HepG2 (cell line): ENCODE measurements around the gene BIK. TPM values are rescaled to one million over a fixed set of nuclear protein-coding genes. Genes with fewer than 3 reads are reported as not detected.

Experiments
- ARID5B ChIP-seq: IDR thresholded peaks from 2 replicates; pipeline ENCODE4 v1.4.0; 2020; ENCODE audit warnings: mild to moderate bottlenecking, missing genetic modification reagents
- CEBPG ChIP-seq: IDR thresholded peaks from 2 replicates; pipeline ENCODE4 v1.6.1; 2016
- ERF ChIP-seq: IDR thresholded peaks from 2 replicates; pipeline ENCODE4 v1.6.1; 2018; ENCODE audit warnings: missing biosample characterization, missing genetic modification reagents
- FOXJ3 ChIP-seq: sonication (generic); formaldehyde crosslinking; IDR thresholded peaks from 2 replicates; pipeline ENCODE4 v1.4.0; 2020; ENCODE audit warnings: missing genetic modification reagents, mild to moderate bottlenecking, borderline replicate concordance
- HOXA3 ChIP-seq: sonication (generic); formaldehyde crosslinking; IDR thresholded peaks from 2 replicates; pipeline ENCODE4 v1.5.0; 2020; ENCODE audit warnings: missing genetic modification reagents
- KDM3A ChIP-seq: IDR thresholded peaks from 2 replicates; pipeline ENCODE4 v1.6.1; 2018; ENCODE audit warnings: low read depth, missing compliant biosample characterization
- MAX ChIP-seq: IDR thresholded peaks from 2 replicates; pipeline ENCODE4 v1.6.1; 2012; ENCODE audit warnings: inconsistent platforms
- NCOA2 ChIP-seq: sonication (generic); formaldehyde crosslinking; IDR thresholded peaks from 2 replicates; pipeline ENCODE4 v1.8.0; 2022; ENCODE audit warnings: inconsistent platforms
- PAX8 ChIP-seq: sonication (generic); formaldehyde crosslinking; IDR thresholded peaks from 2 replicates; pipeline ENCODE4 v1.8.0; 2022; ENCODE audit warnings: mild to moderate bottlenecking, missing genetic modification reagents, borderline replicate concordance
- TGIF2 ChIP-seq: IDR thresholded peaks from 2 replicates; pipeline ENCODE4 v1.6.1; 2016; ENCODE audit warnings: control low read depth, missing compliant biosample characterization
- ZFX ChIP-seq: sonication (generic); formaldehyde crosslinking; IDR thresholded peaks from 2 replicates; pipeline ENCODE4 v1.4.0; 2020; ENCODE audit warnings: mild to moderate bottlenecking, low read depth, missing genetic modification reagents, moderate library complexity
- ZNF121 ChIP-seq: sonication (generic); formaldehyde crosslinking; IDR thresholded peaks from 2 replicates; pipeline ENCODE4 v1.5.0; 2020; ENCODE audit warnings: mild to moderate bottlenecking, missing genetic modification reagents
- ZNF276 ChIP-seq: sonication (generic); formaldehyde crosslinking; IDR thresholded peaks from 2 replicates; pipeline ENCODE4 v1.4.0; 2020; ENCODE audit warnings: mild to moderate bottlenecking, low read depth, missing genetic modification reagents
- ZNF674 ChIP-seq: sonication (generic); formaldehyde crosslinking; IDR thresholded peaks from 2 replicates; pipeline ENCODE4 v1.5.0; 2020; ENCODE audit warnings: low read depth, mild to moderate bottlenecking, missing genetic modification reagents
- ZNF737 ChIP-seq: sonication (generic); formaldehyde crosslinking; IDR thresholded peaks from 2 replicates; pipeline ENCODE4 v1.5.0; 2020; ENCODE audit warnings: missing genetic modification reagents, mild to moderate bottlenecking, borderline replicate concordance
- ZNF775 ChIP-seq: sonication (generic); formaldehyde crosslinking; IDR thresholded peaks from 2 replicates; pipeline ENCODE4 v1.4.0; 2020; ENCODE audit warnings: missing genetic modification reagents, mild to moderate bottlenecking, moderate library complexity, borderline replicate concordance
- ZNF790 ChIP-seq: sonication (generic); formaldehyde crosslinking; IDR thresholded peaks from 2 replicates; pipeline ENCODE4 v1.8.0; 2022; ENCODE audit warnings: missing genetic modification reagents, mild to moderate bottlenecking, borderline replicate concordance
- polyA plus RNA-seq, 8 experiments: library from polyadenylated mRNA; depleted of rRNA in 3 of 8; stranded (reverse) in 7 of 8; unstranded in 1 of 8; fragments of >200 nt; fragmentation: Illumina TruSeq in 4 of 8; extraction: Trizol in 4 of 8; gene quantifications; 2 replicates each; pipeline versions ENCODE4 v1.2.1 to v1.2.3, GENCODE V29; 2011 to 2016; ENCODE audit warnings: low read depth in 4 of 8, missing spikeins in 1 of 8, mixed read lengths in 1 of 8; ENCODE audit not compliant: insufficient read depth in 1 of 8
- total RNA-seq, 5 experiments: library from RNA; depleted of rRNA; stranded (reverse); fragments of >200 nt; fragmentation: Illumina TruSeq; extraction: Trizol; gene quantifications; 2 replicates each; pipeline ENCODE4 v1.2.3, GENCODE V29; 2016; ENCODE audit warnings: low read depth in 1 of 5
- TF ChIP-seq, protein P1 (sequence below): sonication (generic); formaldehyde crosslinking; IDR thresholded peaks from 2 replicates; pipeline ENCODE4 v1.4.0; 2020; ENCODE audit warnings: low read depth, mild to moderate bottlenecking, missing genetic modification reagents
- TF ChIP-seq, protein P2 (sequence below): sonication (generic); formaldehyde crosslinking; IDR thresholded peaks from 2 replicates; pipeline ENCODE4; 2020; ENCODE audit warnings: missing genetic modification reagents, mild to moderate bottlenecking, borderline replicate concordance

BIK gene
- total and polyA plus RNA-seq, 2 of the 13 experiments (the other 11 are each of a cell fraction or from before 2014, with no cell fraction given): 0.54 to 0.80 TPM

DNA sequence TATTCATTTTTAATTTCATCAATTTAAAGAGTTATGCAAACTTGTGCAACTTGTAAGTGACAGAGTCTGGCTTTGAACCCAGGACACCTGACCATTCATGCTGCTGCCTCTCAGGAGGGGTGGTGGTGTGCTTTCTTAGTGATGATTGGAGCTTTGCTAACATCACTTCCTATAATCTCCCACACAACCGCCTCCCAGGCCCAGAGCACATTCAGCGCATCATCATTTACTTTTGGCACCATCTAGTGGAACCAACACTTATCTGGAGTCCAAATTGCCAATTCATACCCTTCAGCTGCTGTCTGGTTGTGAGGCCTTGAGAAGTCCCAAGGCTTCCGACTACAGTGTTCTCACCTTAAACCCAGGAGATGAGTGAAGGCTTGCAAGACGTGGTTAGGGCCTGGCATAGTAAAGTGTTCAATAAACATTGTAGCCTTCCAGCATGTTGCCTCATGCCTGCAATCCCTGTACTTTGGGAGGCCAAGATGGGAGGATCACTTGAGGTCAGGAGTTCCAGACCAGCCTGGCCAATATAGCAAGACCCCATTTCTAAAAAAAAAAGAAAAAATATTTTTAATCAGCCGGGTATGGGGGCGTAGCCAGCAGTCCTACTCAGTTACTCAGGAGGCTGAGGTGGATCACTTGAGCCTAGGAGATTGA lies 20.3 kb upstream of the BIK start (continued):
- TF ChIP-seq ZNF276 (no peak), ZFX (CRISPR knock-in tag) (0 out of 2 replicates have a peak, but pooled peaks have one; percentile 26), MAX (0 out of 2 replicates have a peak, but pooled peaks have one; percentile 26), ZNF775 (CRISPR knock-in tag) (no peak), TGIF2 (CRISPR knock-in tag) (peak; percentile 38; the same call in 1 of the 2 replicates), ZNF674 (CRISPR knock-in tag) (no peak), PAX8 (CRISPR knock-in tag) (no peak), ZNF790 (CRISPR knock-in tag) (no peak), KDM3A (0 out of 2 replicates have a peak, but pooled peaks have one; percentile 43), ERF (CRISPR knock-in tag) (peak; percentile 55; the same call in 1 of the 2 replicates), FOXJ3 (CRISPR knock-in tag) (no peak), ZNF121 (peak; percentile 96), ZNF737 (CRISPR knock-in tag) (no peak), ARID5B (CRISPR knock-in tag) (peak; percentile 37; the same call in 1 of the 2 replicates), CEBPG (peak; percentile 19; the same call in 1 of the 2 replicates), HOXA3 (CRISPR knock-in tag) (peak; percentile 11; the same call in 1 of the 2 replicates), NCOA2 (CRISPR knock-in tag) (0 out of 2 replicates have a peak, but pooled peaks have one; percentile 13)
- TF ChIP-seq, protein P1, sequence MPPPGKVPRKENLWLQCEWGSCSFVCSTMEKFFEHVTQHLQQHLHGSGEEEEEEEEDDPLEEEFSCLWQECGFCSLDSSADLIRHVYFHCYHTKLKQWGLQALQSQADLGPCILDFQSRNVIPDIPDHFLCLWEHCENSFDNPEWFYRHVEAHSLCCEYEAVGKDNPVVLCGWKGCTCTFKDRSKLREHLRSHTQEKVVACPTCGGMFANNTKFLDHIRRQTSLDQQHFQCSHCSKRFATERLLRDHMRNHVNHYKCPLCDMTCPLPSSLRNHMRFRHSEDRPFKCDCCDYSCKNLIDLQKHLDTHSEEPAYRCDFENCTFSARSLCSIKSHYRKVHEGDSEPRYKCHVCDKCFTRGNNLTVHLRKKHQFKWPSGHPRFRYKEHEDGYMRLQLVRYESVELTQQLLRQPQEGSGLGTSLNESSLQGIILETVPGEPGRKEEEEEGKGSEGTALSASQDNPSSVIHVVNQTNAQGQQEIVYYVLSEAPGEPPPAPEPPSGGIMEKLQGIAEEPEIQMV (CRISPR knock-in tag): no peak
- TF ChIP-seq, protein P2, sequence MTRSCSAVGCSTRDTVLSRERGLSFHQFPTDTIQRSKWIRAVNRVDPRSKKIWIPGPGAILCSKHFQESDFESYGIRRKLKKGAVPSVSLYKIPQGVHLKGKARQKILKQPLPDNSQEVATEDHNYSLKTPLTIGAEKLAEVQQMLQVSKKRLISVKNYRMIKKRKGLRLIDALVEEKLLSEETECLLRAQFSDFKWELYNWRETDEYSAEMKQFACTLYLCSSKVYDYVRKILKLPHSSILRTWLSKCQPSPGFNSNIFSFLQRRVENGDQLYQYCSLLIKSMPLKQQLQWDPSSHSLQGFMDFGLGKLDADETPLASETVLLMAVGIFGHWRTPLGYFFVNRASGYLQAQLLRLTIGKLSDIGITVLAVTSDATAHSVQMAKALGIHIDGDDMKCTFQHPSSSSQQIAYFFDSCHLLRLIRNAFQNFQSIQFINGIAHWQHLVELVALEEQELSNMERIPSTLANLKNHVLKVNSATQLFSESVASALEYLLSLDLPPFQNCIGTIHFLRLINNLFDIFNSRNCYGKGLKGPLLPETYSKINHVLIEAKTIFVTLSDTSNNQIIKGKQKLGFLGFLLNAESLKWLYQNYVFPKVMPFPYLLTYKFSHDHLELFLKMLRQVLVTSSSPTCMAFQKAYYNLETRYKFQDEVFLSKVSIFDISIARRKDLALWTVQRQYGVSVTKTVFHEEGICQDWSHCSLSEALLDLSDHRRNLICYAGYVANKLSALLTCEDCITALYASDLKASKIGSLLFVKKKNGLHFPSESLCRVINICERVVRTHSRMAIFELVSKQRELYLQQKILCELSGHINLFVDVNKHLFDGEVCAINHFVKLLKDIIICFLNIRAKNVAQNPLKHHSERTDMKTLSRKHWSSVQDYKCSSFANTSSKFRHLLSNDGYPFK (CRISPR knock-in tag): no peak
